Activated naive CD4-positive, alpha-beta T cell treated with Interleukin-2 at 50 U/mL for 16 hours (primary cell): ENCODE measurements around the gene KRTAP19-2.
"Not testable (repeated sequence)": the region's sequence is repeated elsewhere in the genome, so short reads cannot be mapped to it uniquely, and the experiment has no call there.

Experiments
- DNase-seq: peaks from one replicate; pipeline ENCODE4 v3.0.0-alpha.2; 2020

Gene KRTAP19-2, protein sequence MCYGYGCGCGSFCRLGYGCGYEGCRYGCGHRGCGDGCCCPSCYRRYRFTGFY

DNA sequence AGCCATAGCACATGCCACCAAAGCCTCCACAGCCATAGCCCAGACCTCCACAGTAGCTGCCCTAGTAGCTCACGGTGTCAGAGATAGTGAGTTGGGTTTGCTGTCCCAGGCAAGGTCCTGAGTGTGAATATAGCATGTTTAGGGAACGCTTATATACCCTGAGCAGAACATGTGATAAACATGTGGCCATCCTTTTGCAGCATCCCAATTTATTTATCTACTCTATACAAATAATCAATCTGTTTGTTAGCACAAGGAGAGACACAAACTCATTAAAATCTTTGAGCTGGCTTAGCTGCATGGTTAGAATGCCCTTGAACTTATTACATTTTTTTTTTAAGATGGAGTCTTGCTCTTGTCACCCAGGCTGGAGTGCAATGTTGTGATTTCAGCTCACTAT lies at the start of gene KRTAP19-2:
Gene KRTAP19-2, minus strand, starts transcription at position 101 of the 400 bp plus-strand sequence. Its CDS starts 88 bp downstream, at position 13.
- no peak for DNase-seq

DNA sequence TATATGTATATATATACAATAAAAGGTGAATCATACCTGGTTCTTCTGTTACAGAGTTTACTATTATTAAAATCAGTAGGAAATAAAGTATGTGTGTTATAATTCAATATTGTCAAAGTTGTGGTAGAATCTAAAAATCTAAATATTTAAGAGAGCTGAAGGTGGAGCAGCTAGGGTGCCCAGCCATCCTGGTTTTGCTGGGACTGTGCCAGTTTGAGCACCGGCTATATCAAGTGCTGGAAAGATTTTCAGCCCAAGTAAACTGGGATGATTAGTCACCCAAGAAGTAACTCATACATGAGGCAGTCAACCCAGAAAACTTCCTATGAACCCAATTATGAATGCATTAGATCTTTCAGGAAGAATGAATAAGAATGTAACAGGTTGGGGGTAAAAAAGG lies 31.6 kb upstream of the KRTAP19-2 start:
- no peak for DNase-seq

DNA sequence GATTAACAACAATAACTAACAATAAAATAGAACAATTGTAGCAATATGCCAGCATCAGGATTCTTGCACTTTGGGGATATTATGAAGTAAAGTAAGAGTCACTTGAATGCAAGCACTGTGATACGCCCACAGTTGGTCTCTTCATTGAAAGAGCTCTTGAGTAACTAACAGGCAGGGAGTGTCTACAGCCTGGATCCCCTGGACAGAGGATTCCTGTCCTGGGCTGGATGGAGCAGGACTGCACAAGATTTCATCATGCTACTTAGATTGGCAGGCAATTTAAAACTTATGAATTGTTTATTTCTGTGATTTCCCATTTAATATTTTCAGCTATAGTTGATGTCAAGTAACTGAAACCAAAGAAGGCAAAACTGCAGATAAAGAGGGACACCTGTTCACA lies 28.4 kb upstream of the KRTAP19-2 start:
- DNase-seq = no peak

DNA sequence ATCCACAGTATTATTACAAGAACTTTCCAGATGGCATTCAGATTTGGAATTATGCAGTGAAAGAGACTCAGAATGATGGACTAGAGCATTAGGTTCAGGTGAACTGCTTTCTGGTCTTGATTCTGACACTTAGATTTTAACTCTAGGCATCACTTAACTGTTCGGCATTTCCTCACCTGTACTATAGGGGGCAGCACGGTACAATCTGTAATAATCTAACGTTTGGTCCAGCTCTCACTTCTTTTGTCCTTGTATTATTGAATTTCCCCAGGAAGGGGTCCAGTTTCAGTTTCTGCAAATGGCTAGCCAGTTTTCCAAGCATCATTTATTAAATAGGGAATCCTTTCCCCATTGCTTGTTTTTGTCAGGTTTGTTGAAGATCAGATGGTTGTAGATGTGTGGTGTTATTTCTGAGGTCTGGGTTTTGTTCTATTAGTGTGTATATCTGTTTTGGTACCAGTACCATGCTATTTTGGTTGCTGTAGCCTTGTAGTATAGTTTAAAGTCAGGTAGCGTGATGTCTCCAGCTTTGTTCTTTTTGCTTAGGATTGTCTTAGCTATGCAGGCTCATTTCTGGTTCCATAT lies 18.5 kb upstream of the KRTAP19-2 start:
- not testable (repeated sequence) for DNase-seq

DNA sequence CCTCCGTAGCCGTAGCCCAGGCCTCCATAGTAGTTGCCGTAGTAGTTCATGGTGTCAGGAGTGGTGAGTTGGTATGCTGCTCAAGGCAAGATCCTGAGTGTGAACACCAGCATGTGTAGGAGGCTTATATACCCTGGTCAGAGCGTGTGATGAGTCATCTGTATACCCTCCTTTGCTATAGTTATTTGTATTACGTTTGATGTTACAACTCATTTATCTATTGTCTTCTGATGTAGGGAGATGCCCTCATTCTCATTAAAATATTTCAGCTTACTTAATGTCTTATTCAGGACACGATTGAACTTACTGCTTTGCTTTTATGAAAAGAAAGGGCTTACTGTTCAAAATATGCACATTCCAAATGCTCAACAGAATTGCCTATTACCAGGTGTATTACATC lies 14.8 kb upstream of the KRTAP19-2 start, which contains the start of gene KRTAP19-5:
Gene KRTAP19-5, minus strand, starts transcription at position 101 of the 400 bp plus-strand sequence. Its CDS starts 51 bp downstream, at position 50.
- DNase-seq = no peak

DNA sequence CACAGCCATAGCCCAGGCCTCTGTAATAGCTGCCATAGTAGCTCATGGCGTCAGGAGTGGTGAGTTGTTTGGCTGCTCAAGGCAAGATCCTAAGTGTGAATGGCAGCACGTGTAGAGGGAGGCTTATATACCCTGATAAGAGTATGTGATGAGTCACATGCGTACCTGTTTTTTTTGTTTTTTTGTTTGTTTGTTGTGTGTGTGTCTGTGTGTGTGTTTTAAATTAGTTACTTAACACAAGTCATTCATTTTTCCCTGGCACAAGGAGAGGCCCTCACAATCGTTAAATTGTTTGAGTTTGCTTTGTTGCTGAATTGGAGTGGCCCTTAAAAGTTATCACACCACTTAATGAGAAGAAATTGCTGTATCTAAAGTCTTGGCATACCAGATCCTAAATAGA lies 9.8 kb upstream of the KRTAP19-2 start, which contains the start of gene KRTAP19-4:
Gene KRTAP19-4, minus strand, starts transcription at position 101 of the 400 bp plus-strand sequence. Its CDS starts 55 bp downstream, at position 46.
- no peak for DNase-seq

DNA sequence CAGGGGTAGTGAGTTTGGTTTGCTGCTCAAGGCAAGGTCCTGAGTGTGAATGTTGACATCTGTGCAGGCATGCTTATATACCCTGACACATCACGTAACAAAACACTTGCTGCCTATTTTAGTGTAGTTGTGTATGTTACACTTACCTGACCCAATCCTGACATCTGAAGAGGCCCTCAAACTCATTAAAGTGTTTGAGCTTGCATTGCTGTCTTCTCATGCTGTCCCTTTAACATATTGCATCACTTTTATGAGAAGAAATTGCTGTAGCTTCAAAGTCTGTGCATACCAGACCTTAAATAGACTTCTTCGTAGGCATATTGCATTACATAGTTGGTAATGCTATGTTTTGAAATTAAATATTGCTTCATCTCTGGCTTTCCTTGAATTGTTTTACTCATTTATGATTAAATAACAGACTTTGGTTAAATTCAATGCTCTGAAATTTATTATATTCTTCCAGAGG lies 4.8 kb upstream of the KRTAP19-2 start, which contains the start of gene KRTAP19-3:
Gene KRTAP19-3, minus strand, starts transcription at position 51 of the 466 bp plus-strand sequence. CDS start 56 bp downstream, outside the sequence.
- no peak for DNase-seq

DNA sequence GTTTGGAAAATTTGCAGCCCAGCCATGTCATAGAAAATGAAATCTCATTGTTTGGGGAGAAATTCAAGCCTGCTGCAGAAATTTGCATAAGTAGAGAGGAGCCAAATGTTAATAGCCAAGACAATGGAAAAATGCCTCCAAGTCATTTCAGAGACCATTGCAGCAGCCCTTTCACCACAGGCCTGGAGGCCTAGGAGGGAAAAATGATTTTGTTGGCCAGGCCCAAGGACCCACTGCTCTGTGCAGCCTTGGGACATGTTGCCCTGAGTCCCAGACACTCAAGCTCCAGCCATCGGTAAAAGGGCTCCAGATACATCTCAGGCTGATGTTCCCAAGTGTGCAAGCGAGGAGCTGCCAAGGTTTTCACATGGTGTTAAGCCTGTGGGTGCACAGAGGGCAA lies 1.1 kb downstream of the KRTAP19-2 start:
- DNase-seq = no peak

DNA sequence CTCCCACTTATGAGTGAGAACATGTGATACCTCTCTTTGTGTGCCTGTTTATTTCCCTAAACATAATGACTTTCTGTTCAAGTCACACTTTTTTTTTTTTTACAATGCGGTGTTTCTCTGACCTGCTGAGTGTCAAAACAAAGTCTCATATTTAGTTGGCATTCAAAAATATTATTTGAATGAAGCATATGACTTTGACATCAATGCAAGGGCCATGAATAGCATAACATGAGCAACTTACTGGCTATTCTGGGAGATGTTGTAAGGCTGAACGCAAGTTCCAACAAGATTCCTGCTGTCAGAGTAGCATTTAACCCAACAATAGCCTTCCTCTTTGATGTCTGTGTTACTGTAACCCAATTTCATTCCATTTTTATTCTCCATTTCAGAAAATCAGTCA lies 5.1 kb downstream of the KRTAP19-2 start:
- no peak for DNase-seq

DNA sequence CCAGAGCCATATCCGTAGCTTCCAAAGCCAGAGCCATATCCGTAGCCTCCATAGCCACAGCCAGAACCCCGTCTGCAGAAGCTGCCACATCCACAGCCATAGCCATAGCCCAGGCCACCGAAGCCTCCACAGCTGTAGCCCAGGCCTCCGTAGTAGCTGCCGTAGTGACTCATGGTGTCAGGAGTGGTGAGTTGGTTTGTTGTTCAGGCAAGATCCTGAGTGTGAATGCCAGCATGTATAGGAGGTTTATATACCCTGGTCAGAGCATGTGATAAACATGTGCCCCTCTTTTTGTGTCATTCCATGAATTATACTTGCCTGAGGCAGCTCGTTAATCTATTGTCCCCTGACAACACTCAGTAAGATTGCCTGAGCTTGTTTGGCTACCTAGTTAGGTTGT lies 7.1 kb downstream of the KRTAP19-2 start, which contains the start of gene KRTAP19-1:
Gene KRTAP19-1, minus strand, starts transcription at position 223 of the 400 bp plus-strand sequence. Its CDS starts 50 bp downstream, at position 173.
- DNase-seq = no peak

DNA sequence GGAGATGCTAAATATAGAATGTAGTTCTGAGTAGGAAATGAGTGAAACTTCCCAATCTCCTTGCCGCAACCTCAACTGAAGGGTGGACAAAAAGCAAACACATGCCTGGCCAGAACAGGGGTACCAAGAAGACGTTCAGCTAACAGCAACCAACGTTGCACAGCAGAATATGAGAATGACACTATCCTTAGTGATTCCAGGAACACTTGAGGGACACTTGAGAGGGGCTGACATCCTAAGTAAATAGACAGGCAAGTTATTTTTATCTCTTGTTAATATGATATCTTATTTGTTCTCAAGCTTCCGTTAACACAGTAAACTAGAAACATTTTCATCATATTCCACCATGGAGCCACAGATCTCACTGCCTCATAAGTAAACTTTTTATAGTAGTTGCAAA lies 8.0 kb downstream of the KRTAP19-2 start:
- no peak for DNase-seq

DNA sequence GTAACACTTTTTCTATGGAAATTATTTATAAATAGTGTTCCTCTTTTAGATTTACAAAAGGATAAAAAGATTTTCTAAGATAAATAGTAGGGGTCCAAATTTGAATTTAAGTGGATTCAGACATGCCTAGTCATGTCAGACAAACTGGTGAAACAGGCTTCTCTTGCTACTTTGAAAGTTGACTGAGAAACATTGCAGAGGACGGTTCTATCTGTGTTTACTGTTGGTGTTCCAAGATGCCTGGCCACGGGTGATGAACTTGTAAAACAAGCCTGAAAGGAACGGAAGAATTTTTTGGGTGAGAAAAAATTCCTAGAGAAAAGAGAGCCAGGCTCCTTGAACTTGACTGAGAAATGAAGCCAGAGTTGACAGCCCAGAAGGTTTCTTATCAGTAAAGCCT lies 9.2 kb downstream of the KRTAP19-2 start:
- no peak for DNase-seq

DNA sequence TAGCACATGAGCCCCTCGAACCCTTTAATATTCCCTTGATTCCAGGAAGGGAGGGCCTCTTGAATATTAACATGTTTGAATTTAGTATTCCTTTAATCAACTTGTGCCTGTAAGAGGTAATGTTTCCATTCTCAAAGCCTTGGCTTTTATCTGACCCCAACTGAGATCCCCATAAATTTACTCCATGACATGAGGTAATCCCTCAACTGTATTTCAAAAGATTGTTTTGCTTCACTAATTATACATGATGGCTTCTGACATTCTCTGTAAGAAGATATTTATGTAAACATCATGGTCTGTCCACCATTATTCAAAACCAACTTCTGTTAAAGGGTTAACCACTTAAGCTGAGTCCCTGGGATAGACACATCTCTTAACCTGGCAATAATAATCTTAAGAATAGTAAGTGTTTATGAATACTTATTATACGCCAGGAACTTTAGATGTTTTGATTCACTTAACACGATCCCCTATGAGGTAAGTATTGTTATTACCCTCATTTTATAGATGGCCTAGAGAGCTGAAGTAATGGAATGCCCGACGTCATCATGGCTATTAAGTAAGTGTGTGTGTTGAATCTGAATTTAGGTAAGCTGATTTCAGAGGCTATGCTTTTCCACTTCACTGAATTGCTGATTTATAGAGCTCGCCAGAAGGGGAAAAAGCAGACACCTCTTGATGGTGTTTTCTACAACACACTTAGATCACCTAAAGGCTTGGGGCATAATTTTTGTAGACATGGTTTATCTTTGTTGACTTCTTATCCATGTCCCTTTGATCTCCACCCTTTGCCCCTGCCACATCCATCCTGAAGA lies 18.1 kb downstream of the KRTAP19-2 start:
- no peak for DNase-seq

DNA sequence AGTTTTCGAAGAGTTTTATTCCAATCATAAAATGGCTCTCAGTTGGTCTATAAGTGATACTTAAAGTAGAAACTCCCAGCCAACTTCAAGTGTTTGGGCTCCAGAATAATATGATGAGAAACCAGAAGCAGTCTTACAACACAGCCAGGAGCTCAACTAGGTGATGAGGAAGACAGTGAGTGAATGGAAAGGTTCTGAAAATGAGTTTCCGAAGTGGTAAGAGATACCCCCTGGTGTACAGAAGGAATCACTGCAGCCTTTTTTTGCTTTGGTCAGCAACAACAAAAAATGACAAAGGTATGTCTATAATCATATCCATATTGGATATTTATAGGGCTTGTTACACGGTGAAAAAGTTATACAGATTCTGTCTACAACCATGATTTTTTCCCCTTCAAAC lies 23.5 kb downstream of the KRTAP19-2 start:
- DNase-seq = no peak

DNA sequence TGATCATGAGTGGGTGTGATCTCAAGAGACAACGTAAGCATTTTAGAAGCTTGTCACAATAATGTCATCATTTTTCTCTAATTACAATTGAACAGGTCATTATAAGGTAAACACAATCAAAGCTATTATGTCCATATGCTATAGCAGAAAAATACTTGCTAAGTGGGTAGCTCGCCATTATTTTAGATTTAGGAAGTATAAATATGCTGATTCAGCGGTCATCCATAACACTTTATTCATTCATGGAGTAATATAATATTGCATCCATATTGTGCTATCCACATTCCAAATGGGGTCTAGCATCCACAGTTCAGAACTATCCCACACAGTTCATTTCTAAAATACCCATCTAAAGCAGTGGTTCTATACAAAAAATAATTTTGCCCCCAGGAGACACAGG lies 38.7 kb downstream of the KRTAP19-2 start:
- no peak for DNase-seq

DNA sequence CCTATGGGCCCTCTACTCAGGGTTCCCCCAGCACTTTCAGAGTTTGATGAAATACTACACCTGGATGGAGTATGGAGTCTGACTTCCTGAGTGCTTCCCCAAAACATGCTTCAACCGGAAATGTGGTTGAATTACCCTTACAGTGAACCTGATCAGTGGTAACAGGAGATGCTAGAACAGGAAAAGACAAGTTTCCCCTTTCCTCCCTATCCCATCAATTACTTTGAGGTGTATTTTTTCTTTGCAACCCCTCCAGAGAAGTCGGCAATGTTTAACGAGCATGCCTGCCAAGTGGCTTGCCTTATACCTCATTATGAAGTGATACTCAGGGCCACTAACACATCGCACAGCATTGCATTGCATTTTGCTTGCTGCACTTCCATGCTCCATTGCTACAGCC lies 40.2 kb downstream of the KRTAP19-2 start:
- no peak for DNase-seq

DNA sequence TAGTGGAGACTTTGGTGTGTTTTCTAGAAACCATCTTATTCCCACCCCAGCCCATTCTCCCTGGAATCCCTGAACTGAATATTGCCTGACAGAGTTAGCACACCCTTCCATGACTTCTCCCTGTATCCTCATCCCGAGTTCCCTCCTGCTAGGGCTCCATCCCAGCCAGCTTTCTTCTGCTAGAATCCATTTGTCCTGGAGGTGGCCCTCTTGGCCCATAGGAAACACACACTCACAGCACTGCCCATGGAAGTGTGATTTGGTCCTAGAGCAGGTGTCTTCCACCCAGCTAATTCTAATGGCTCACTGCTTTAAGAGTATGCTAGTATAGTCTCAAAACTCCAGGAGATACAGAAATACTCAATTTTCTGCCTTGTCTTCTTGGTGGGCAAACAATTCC lies 43.0 kb downstream of the KRTAP19-2 start:
- DNase-seq = no peak

DNA sequence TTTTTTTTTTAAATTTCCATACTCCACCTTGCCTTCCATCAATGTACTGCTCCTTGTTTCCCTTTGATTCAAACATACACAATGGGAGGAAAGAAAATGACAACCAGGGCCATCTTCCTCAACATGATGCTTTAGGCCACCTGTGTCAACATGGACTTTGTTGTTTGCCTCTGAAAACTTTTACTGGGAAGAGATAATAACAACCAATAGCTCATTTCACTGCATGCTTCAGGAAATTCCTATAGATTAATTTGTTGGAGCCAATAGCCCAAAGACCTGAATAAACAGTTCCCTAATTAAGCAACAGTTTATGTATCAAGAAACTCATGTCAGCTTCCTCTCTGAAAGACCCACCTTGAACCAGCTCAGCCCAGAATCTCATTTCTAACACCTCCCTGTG lies 44.0 kb downstream of the KRTAP19-2 start:
- no peak for DNase-seq

DNA sequence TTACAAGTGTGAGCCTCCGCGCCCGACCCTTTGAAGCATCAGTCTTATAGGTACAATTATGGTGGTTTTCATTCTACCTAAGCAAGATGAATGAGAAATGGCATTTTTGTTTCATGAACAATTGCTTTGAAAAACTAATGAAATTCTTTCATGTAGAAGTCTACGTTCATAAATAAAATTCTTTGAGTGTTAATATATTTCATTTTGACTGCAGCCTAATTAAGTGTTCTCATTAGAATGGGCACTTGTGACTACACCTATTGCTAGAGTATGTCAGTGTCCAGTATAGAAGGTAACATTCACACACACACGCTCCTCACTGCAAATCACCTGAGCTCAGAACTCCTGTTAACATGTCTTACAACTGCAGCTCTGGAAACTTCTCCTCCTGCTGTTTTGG lies 47.3 kb downstream of the KRTAP19-2 start, which contains the start of gene KRTAP15-1:
Gene KRTAP15-1, plus strand, starts transcription at position 301 of the 400 bp plus-strand sequence. Its CDS starts 53 bp downstream, at position 354.
- DNase-seq = no peak
